Activated T-cell treated with anti-CD3 and anti-CD28 coated beads, Interleukin-2, amount 50 U/mL, for 24 hours (primary cell): ENCODE results near the gene ZNF529.

Experiments
- DNase-seq: peaks from one replicate; pipeline ENCODE4 v3.0.0-alpha.2; 2020
- H3K27ac Mint-ChIP-seq: 2 replicates; pipeline ENCODE4 v1.8.0; 2020; ENCODE audit warnings: mild to moderate bottlenecking, mixed read lengths
- H3K27me3 Mint-ChIP-seq: 2 replicates; pipeline ENCODE4 v1.8.0; 2020; ENCODE audit warnings: mixed read lengths
- H3K36me3 Mint-ChIP-seq: 2 replicates; pipeline ENCODE4 v1.8.0; 2020; ENCODE audit warnings: low read depth, mixed read lengths
- H3K4me1 Mint-ChIP-seq: 2 replicates; pipeline ENCODE4 v1.8.0; 2020; ENCODE audit warnings: low read depth, mixed read lengths
- H3K4me3 Mint-ChIP-seq: 2 replicates; pipeline ENCODE4 v1.8.0; 2020; ENCODE audit warnings: mild to moderate bottlenecking, moderate library complexity, mixed read lengths
- H3K9me3 Mint-ChIP-seq: 2 replicates; pipeline ENCODE4 v1.8.0; 2020; ENCODE audit warnings: mixed read lengths

The ZNF529 gene

DNA sequence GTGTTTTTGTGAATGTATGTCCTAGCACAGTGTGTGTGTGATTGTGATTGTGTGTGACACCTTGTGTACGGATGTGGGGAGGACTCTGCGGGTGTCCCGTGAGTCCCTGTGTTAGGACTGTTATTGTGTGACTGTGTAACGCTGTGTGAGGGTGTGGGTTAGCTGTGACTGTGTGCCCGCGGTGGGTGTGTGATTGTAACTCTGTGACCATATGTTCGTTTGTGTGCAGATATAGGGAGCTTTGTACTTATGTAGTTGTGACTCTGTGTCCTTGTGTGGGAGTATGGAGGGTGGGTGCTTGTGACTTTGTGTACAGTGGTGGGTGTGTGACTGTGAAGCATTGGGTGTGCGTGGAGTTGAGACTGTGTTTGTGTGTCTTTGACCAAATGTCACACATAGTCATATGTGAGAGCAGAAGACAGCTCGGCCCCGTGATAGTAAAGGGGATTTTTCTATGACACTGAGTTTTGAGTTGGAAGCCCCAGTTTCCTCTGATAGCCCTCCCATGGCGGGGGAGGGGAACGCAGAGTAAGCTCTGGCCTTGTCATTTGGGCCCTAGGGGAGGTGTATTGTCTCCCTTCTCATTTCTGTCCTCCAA lies 44.1 kb downstream of the ZNF529 start:
- Mint-ChIP-seq H3K27me3 (no peaks in the 10 kb centered on the region), H3K9me3 (peaks cover 41% of the 10 kb centered on the region), H3K27ac (peak overlapping the region; percentile 96), H3K4me3 (peak overlapping the region; percentile 93), H3K4me1 (peaks cover 26% of the 10 kb centered on the region), H3K36me3 (peaks cover 84% of the 10 kb centered on the region)
- no peak for DNase-seq

DNA sequence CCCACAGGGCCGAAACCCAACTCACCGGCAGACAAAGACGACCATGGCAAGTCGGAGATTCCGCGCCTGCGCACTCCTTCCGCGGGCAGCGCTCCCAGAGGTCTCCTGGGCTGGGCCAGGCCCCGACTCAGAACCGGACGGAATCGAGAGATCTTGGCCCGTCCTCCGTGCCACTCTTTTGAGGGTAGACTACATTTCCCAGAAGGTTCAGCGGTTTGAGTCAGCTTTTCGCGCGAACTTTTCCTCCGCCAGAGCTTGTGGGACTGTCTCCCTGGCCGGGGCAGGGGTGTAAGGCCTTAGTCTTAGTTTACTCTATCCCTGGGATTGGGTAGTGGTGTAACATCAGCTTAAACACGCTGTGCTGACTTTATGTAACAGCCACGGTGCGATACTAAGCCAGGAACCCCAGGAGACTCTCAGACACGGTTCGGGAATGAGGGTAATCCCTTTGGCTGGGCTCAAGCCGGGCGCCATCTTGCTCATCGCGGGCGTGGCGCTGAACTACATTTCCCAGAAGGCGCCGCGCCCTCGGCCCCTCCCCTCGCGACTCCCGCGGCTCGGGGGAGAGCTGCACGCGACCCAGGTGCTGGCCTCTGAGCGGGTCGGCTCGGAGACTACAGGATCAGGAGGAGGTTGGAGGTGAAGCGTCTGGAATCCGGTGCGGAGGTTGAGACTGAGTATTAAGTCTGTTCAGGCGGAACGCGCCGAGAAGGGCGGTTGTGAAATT lies 44.7 kb downstream of the ZNF529 start, which contains the start of gene ZNF260:
TSS of gene ZNF260 (minus strand) at position 78 of the 727 bp plus-strand sequence. CDS start 13,033 bp downstream, outside the sequence.
- Mint-ChIP-seq H3K4me3 (peak within 1 kb of the TSS; percentile 93), H3K36me3 (peaks cover 83% of the 10 kb centered on the region), H3K9me3 (peaks cover 41% of the 10 kb centered on the region), H3K4me1 (peaks cover 26% of the 10 kb centered on the region), H3K27ac (peak within 1 kb of the TSS; percentile 96), H3K27me3 (no peaks in the 10 kb centered on the region)
- peak; percentile 97 for DNase-seq

DNA sequence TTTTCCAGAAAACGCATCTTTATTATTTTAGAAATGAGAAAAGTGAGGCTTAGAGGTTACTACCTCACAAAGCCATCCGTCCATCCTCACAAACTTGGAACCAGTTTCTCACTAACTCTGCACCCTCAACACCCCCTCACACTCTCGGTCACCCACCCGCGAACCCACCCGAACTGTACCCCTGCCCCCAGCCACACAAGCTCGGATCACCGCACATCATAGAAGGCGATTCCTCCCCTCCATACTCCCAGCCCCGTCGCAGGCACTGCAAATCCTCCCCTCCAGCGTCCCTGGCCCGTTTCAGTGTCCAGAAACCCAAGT lies 45.3 kb downstream of the ZNF529 start:
- DNase-seq, result no peak
- H3K4me3 Mint-ChIP-seq, result peak overlapping the region; percentile 93
- peaks cover 26% of the 10 kb centered on the region for H3K4me1 Mint-ChIP-seq
- H3K27ac Mint-ChIP-seq, result peak overlapping the region; percentile 96
- no peaks in the 10 kb centered on the region for H3K27me3 Mint-ChIP-seq
- H3K9me3 Mint-ChIP-seq, result peaks cover 42% of the 10 kb centered on the region
- H3K36me3 Mint-ChIP-seq, result peaks cover 84% of the 10 kb centered on the region

DNA sequence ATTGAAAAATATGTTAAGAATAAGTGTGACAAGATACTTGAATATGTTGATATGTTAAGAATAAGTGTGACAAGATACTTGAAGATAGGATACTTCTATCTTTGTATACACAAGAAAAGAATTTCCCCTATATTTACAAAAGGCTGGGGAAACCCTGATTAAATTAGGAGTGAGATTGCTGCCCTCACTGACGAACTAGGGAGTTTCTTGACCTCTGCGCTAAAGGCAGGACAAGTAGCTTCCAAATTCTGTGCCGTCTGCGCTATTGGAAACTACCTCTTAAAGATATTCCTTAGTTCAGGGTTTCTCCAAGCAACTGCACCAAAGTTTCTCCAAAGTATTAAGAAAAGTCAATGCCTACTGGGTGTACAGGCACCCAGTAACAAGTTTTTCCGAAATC lies 45.8 kb downstream of the ZNF529 start:
- peaks cover 46% of the 10 kb centered on the region for H3K9me3 Mint-ChIP-seq
- peaks cover 26% of the 10 kb centered on the region for H3K4me1 Mint-ChIP-seq
- DNase-seq, result no peak
- H3K36me3 Mint-ChIP-seq, result peaks cover 84% of the 10 kb centered on the region
- no peak overlapping the region for H3K27ac Mint-ChIP-seq
- H3K27me3 Mint-ChIP-seq, result no peaks in the 10 kb centered on the region
- H3K4me3 Mint-ChIP-seq, result peak overlapping the region; percentile 93

DNA sequence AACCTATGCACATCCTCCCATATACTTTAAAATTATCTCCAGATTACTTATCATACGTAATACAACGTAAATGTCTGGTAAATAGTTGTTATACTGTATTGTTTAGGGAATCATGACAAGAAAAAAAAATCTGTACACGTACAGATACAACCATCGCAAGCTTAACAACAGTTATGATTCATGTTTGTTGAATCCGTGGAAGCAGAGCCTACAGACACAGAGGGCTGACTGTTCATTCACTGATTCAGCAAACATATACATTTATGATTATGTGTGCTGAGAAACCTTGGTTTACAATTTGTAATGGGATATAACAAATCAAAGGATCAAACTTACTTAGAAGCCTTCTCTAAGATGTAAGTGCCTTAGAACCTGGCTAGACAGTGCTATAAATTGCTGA lies 46.5 kb downstream of the ZNF529 start:
- peaks cover 26% of the 10 kb centered on the region for H3K4me1 Mint-ChIP-seq
- H3K36me3 Mint-ChIP-seq, result peaks cover 86% of the 10 kb centered on the region
- peak overlapping the region; percentile 93 for H3K4me3 Mint-ChIP-seq
- DNase-seq, result no peak
- no peak overlapping the region for H3K27ac Mint-ChIP-seq
- no peaks in the 10 kb centered on the region for H3K27me3 Mint-ChIP-seq
- H3K9me3 Mint-ChIP-seq, result peaks cover 46% of the 10 kb centered on the region

DNA sequence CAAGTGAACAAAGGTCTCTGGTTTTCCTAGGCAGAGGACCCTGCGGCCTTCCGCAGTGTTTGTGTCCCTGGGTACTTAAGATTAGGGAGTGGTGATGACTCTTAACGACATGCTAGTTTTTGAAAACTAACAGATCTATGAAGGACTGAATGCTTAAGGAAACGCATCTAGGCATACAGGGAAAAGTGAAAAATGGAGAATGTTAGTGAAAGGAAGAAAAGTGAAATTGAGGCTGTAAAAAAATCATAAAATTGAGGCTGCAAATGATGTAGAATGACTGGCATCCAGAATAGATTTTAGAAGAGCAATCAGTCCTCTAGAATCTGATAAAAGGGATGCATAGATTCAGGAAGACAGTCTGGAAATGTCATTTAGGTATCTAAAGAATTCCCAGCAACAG lies 48.5 kb downstream of the ZNF529 start:
- Mint-ChIP-seq H3K4me1 (peaks cover 26% of the 10 kb centered on the region), H3K36me3 (peaks cover 90% of the 10 kb centered on the region), H3K27me3 (no peaks in the 10 kb centered on the region), H3K9me3 (peaks cover 41% of the 10 kb centered on the region), H3K4me3 (no peak overlapping the region), H3K27ac (no peak overlapping the region)
- DNase-seq, result no peak

DNA sequence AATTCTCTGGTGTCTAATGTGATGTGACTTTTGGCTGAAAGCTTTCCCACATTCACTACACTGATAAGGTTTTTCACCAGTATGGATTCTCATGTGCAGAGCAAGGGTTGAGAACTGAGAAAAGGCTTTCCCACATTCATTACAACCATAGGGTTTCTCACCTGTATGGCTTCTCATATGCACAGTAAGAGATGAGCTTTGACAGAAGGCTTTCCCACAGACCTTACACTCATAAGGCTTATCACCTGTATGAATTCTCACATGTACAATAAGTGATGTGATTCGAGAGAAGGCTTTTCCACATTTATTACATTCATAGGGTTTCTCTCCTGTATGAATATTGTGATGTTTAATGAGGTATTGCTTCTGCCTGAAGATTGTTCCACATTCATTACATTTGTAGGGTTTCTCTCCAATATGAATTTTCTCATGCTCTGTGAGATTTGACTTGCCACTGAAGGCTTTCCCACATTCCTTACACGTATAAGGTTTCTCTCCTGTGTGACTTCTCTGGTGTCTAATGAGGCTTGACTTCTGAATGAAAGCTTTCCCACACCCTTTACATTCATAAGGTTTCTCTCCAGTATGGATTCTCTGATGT lies 59.0 kb downstream of the ZNF529 start:
- Mint-ChIP-seq H3K9me3 (peaks cover 60% of the 10 kb centered on the region), H3K4me1 (no peaks in the 10 kb centered on the region), H3K4me3 (no peak overlapping the region), H3K27me3 (no peaks in the 10 kb centered on the region), H3K27ac (no peak overlapping the region), H3K36me3 (peaks cover 83% of the 10 kb centered on the region)
- no peak for DNase-seq

DNA sequence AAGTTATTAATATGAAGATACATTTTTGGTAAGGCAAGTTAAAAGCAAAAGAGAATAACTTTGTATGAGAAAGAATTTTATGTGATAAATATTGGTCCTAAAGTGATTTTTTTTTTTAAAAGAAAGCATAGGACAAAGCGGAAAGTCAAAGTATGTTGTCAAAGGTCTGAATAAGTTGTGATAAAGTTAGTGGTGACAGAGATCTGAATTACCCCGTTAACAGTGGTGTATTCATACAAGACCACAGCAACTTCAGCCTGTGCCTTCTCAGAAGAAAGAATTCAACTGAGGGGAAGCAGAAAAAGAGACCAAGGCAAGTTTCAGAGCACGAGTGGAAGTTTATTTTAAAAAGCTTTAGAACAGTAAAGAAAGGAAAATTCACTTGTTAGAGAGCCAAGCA lies 64.8 kb downstream of the ZNF529 start:
- no peak overlapping the region for H3K4me3 Mint-ChIP-seq
- H3K27ac Mint-ChIP-seq, result no peak overlapping the region
- no peaks in the 10 kb centered on the region for H3K27me3 Mint-ChIP-seq
- peaks cover 28% of the 10 kb centered on the region for H3K9me3 Mint-ChIP-seq
- no peak for DNase-seq
- peaks cover 47% of the 10 kb centered on the region for H3K36me3 Mint-ChIP-seq
- no peaks in the 10 kb centered on the region for H3K4me1 Mint-ChIP-seq

DNA sequence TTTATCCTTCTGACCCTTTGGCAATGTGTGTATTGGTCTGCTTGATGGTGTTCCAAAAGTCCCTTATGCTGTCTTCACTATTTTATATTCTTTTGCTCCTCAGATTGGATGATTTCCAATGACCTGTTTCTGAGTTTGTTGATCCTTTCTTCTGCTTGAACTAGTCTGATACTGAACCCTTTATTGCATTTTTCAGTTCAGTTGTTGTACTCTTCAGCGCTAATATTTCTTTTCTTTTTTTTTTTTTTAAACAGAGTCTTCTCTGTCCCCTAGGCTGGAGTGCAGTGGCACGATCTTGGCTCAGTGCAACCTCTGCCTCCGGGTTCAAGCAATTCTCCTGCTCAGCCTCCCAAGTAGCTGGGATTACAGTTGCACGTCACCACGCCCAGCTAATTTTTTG lies 71.1 kb downstream of the ZNF529 start:
- Mint-ChIP-seq H3K4me1 (no peaks in the 10 kb centered on the region), H3K36me3 (peaks cover 34% of the 10 kb centered on the region), H3K9me3 (peaks cover 35% of the 10 kb centered on the region), H3K4me3 (no peak overlapping the region), H3K27me3 (no peaks in the 10 kb centered on the region), H3K27ac (no peak overlapping the region)
- no peak for DNase-seq

DNA sequence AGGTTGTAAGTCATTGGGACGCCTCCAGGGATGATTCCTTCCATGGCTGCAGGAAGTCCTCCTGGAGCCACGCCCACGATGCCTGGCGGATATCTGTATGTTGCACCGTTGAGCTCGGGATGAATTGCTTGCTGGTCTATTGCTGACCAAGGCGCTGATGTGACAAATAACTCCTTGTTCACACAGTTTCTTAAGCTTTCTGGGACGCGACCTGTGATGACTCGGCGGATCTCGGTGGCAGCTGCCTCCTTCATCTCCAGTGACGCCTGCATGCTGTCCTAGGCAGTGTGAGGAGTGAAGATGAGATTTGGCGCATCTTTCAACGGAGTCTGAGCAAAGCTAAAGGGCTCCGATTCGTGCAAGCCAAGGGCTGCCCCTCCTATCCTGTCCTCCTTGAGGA lies 76.1 kb downstream of the ZNF529 start:
- H3K9me3 Mint-ChIP-seq, result peaks cover 27% of the 10 kb centered on the region
- H3K27me3 Mint-ChIP-seq, result no peaks in the 10 kb centered on the region

More for the DNA sequence above, 76.1 kb downstream of the ZNF529 start:
- H3K4me3 Mint-ChIP-seq, result no peak overlapping the region
- H3K27ac Mint-ChIP-seq, result peak overlapping the region; percentile 24
- H3K36me3 Mint-ChIP-seq, result peaks cover 20% of the 10 kb centered on the region
- H3K4me1 Mint-ChIP-seq, result no peaks in the 10 kb centered on the region
- DNase-seq, result no peak
